ENCODE results near the gene SDK1.

Gene SDK1

DNA sequence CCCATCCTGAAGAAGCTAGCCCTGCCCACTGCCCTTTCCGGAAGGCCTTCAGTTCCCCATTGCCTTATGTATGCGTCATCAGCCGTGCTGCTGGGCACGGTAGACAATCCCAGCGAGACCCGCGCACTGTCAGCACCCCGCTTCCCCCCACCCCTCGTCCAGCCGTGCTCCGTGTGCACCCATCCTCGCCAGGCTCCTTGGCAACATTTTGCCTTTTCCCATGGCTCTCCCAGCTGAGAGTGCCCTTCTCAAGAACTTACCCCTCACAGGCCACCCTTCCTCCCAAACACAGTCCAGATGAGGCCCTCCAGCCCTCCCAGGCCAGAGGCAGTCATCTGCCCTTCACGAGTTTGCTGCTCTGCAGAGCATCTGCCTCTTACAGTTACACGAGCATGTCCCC is 747.3 kb downstream of the SDK1 start:
- in situ Hi-C loops (cut with HindIII; ENCODE audit: low sequenced_read_pairs), result no loop called here
- TF ChIP-seq, protein P1, sequence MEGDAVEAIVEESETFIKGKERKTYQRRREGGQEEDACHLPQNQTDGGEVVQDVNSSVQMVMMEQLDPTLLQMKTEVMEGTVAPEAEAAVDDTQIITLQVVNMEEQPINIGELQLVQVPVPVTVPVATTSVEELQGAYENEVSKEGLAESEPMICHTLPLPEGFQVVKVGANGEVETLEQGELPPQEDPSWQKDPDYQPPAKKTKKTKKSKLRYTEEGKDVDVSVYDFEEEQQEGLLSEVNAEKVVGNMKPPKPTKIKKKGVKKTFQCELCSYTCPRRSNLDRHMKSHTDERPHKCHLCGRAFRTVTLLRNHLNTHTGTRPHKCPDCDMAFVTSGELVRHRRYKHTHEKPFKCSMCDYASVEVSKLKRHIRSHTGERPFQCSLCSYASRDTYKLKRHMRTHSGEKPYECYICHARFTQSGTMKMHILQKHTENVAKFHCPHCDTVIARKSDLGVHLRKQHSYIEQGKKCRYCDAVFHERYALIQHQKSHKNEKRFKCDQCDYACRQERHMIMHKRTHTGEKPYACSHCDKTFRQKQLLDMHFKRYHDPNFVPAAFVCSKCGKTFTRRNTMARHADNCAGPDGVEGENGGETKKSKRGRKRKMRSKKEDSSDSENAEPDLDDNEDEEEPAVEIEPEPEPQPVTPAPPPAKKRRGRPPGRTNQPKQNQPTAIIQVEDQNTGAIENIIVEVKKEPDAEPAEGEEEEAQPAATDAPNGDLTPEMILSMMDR (IDR thresholded peaks at IDR 0.05; ENCODE audit: low read depth, low read length), result no peak
- H3K4me3 ChIP-seq (ENCODE audit: low read depth, low read length), result no peak overlapping the region
- no peak for DNase-seq (ENCODE audit: low read depth, low spot score)

DNA sequence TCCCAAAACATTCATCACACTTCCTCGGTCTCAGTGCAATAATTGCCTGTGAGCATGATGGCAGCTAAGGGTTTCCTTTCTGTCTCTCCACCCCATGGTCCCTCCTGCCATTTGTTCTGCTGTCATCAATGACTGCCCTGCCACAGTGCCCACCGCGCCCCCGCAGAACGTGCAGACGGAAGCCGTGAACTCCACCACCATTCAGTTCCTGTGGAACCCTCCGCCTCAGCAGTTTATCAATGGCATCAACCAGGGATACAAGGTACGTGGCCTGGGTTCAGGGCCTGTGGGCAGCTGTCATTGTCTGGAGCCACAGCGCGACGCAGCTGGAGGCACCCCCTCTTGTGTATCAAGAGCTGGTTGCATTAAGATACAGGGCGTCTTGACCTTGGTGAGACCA is 748.1 kb downstream of the SDK1 start:
- in situ Hi-C loops (cut with HindIII; ENCODE audit: low sequenced_read_pairs), result no loop called here
- no peak overlapping the region for H3K4me3 ChIP-seq (ENCODE audit: low read depth, low read length)
- DNase-seq (ENCODE audit: low read depth, low spot score), result no peak
- TF ChIP-seq, protein P1 (IDR thresholded peaks at IDR 0.05; ENCODE audit: low read depth, low read length), result no peak

DNA sequence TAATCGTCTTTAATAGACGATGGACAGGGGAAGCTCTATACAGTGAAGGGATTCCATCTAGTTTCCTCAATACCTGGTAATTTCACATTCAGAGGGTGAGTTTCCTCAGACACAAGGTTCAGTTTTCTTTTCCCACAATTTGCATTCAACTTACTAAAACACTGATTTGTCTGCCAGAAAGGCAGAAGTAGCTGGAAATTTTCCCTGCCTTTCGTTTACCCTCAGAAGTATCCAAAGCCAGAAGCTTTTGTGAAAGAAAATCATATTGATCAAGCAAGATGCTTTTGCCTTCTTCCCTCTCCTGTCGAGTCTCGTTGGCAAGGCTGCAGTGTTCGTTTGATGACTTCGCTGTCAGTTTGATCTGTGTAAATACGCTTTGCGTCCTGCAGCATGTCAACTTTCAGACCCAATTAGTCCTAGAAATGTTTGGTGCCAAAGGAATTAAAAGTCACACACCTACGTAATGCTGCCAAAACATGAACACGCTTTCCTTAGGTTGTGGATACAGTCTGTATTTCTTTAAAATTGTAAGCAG is 749.1 kb downstream of the SDK1 start:
- in situ Hi-C loops (cut with HindIII; ENCODE audit: low sequenced_read_pairs), result no loop called here
- H3K4me3 ChIP-seq (ENCODE audit: low read depth, low read length), result no peak overlapping the region
- TF ChIP-seq, protein P1 (IDR thresholded peaks at IDR 0.05; ENCODE audit: low read depth, low read length), result no peak
- no peak for DNase-seq (ENCODE audit: low read depth, low spot score)

DNA sequence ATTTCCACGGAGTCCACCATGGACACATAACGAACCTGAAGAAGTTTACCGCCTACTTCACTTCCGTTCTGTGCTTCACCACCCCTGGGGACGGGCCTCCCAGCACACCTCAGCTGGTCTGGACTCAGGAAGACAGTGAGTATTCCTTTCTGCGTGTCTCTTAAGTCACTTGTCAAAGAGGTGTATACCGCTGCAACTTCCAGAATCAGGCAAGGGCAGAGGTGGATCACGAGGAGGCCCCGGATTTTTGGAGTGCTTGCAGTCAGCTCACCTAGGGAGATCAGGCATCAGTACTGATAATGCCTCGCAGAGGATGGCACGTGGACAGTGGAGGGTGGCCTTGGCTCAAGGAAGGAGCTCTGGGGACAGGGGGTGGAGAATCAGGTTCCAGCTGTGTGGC is 750.6 kb downstream of the SDK1 start:
- TF ChIP-seq, protein P1 (IDR thresholded peaks at IDR 0.05; ENCODE audit: low read depth, low read length), result no peak
- no peak for DNase-seq (ENCODE audit: low read depth, low spot score)
- H3K4me3 ChIP-seq (ENCODE audit: low read depth, low read length), result no peak overlapping the region
- in situ Hi-C loops (cut with HindIII; ENCODE audit: low sequenced_read_pairs), result no loop called here

DNA sequence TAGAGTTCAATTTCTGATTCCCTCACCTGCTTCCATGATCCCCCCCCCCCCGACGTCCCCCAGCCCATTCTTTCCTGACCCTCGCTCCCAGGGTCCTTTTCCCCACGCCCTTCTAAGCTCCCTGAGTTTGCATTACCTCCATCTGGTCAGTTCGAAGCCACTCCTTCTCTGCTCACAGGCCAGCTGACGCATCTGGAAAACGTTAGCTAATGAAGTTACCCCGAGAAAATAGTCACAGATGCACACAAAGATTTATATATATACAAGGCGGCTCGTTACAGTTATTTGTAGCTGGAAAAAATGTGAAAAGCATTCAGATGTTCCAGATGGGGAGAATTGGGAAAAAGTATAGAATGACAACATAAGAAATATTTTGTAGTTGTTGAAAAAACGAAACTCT is 751.1 kb downstream of the SDK1 start:
- no peak overlapping the region for H3K4me3 ChIP-seq (ENCODE audit: low read depth, low read length)
- TF ChIP-seq, protein P1 (IDR thresholded peaks at IDR 0.05; ENCODE audit: low read depth, low read length), result no peak
- no peak for DNase-seq (ENCODE audit: low read depth, low spot score)
- in situ Hi-C loops (cut with HindIII; ENCODE audit: low sequenced_read_pairs), result no loop called here

DNA sequence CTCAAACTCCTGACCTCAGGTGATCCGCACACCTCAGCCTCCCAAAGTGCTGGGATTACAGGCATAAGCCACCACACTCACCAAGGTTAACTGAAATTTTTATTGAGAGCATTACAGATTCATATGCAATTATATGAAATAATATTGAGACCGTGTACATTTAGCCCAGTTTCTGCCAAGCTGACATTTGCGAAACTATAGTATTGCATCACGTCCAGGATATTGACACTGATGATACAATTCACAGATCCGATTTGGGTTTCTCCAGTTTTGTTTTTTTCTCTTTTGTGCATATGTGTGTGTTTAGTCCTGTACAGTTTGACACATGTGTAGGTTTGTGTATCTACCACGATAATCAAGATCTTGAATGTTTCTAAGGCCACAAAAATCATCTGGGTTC is 753.1 kb downstream of the SDK1 start:
- in situ Hi-C loops (cut with HindIII; ENCODE audit: low sequenced_read_pairs), result no loop called here
- no peak overlapping the region for H3K4me3 ChIP-seq (ENCODE audit: low read depth, low read length)
- no peak for DNase-seq (ENCODE audit: low read depth, low spot score)
- TF ChIP-seq, protein P1 (IDR thresholded peaks at IDR 0.05; ENCODE audit: low read depth, low read length), result no peak

Measured in astrocyte of the spinal cord (primary cell).